COLO668 (cell line): ENCODE results near the gene MIB1.
"Not testable (repeated sequence)": the region's sequence is repeated elsewhere in the genome, so short reads cannot be mapped to it uniquely, and the experiment has no call there.

Experiments
- DNase-seq: peaks from one replicate; lab custom pipeline; 2025; ENCODE audit not compliant: unreplicated experiment; lab: John Stamatoyannopoulos, UW

MIB1 gene

GRCh38 chr18:21740538-21741311 lies at the start of gene MIB1:
TSS of gene MIB1 (plus strand) at chr18:21740792. CDS start at chr18:21741584, 792 bp downstream.
- DNase-seq, result peak; percentile 100

GRCh38 chr18:21693322-21693721 lies 47.3 kb upstream of the MIB1 start:
- DNase-seq, result no peak

- no peak for DNase-seq
Observed at GRCh38 chr18:21700528-21701075, 40.0 kb upstream of the MIB1 start.

GRCh38 chr18:21701621-21702020 lies 39.0 kb upstream of the MIB1 start:
- DNase-seq, result no peak

- DNase-seq, result no peak
Observed at GRCh38 chr18:21702602-21703001, 38.0 kb upstream of the MIB1 start.

GRCh38 chr18:21703241-21703820 lies 37.3 kb upstream of the MIB1 start:
- peak; percentile 58 for DNase-seq

- DNase-seq, result peak; percentile 99
Observed at GRCh38 chr18:21704603-21705364, 35.8 kb upstream of the MIB1 start, which contains the start of gene ABHD3. TSS of gene ABHD3 (minus strand) at chr18:21704774. CDS start at chr18:21704665, 109 bp downstream.

GRCh38 chr18:21706386-21706865 lies 34.2 kb upstream of the MIB1 start:
- no peak for DNase-seq

- not testable (repeated sequence) for DNase-seq
Observed at GRCh38 chr18:21707130-21707529, 33.5 kb upstream of the MIB1 start.

GRCh38 chr18:21714474-21714873 lies 26.1 kb upstream of the MIB1 start:
- DNase-seq, result no peak

- no peak for DNase-seq
Observed at GRCh38 chr18:21722687-21723086, 17.9 kb upstream of the MIB1 start.

GRCh38 chr18:21725201-21725600 lies 15.4 kb upstream of the MIB1 start:
- DNase-seq, result no peak

- no peak for DNase-seq
Observed at GRCh38 chr18:21727702-21728101, 12.9 kb upstream of the MIB1 start.

- no peak for DNase-seq
Observed at GRCh38 chr18:21733011-21733410, 7.6 kb upstream of the MIB1 start.

- DNase-seq, result peak; percentile 78
Observed at GRCh38 chr18:21735452-21736015, 5.1 kb upstream of the MIB1 start.

- not testable (repeated sequence) for DNase-seq
Observed at GRCh38 chr18:21736926-21737325, 3.7 kb upstream of the MIB1 start.

GRCh38 chr18:21739604-21740537 lies 721 bp upstream of the MIB1 start:
- no peak for DNase-seq

- DNase-seq, result no peak
Observed at GRCh38 chr18:21741312-21741561, 645 bp downstream of the MIB1 start.

- DNase-seq, result peak; percentile 63
Observed at GRCh38 chr18:21741562-21742314, 1.1 kb downstream of the MIB1 start.

- no peak for DNase-seq
Observed at GRCh38 chr18:21742315-21742687, 1.7 kb downstream of the MIB1 start.
